ENCODE results near the gene GRB2. TPM values are rescaled to one million over a fixed set of nuclear protein-coding genes. Genes with fewer than 3 reads are reported as not detected.

GRB2 gene
- total and polyA plus RNA-seq, 2 of the 8 experiments (the other 6 are each of a cell fraction or from before 2014, with no cell fraction given), result 44.2 to 101 TPM

- 83% methylated on average over 9 of the region's 9 CpGs; no CpG with 5 or more reads in 1 of the 2 experiments for WGBS, 2 experiments (ENCODE audit: extremely low coverage in 1 of 2, insufficient coverage in 1 of 2, insufficient read length in 1 of 2, insufficient replicate concordance in 2 of 2, low coverage in 1 of 2, low lambda C conversion rate in 2 of 2, missing lambda C conversion rate in 1 of 2)
- Histone ChIP-seq H3K4me2 (ENCODE audit: insufficient read depth in 1 of 2, low read depth in 2 of 2, low read length in 2 of 2) (peak overlapping the region; percentile 16 to 47; a peak in 2 of 4 replicates), H4K8ac (ENCODE audit: extremely low read depth, insufficient read depth, low read length) (no peak overlapping the region), H3K27ac (ENCODE audit: low read depth, low read length) (no peak overlapping the region), H3K23ac (ENCODE audit: insufficient read length) (no peak overlapping the region), H3K56ac (replicated peaks; ENCODE audit: insufficient read length, low read depth, low read length) (no peak overlapping the region), H2AK5ac (ENCODE audit: low read depth, low read length) (no peak overlapping the region), H3K9ac (replicated peaks in 1 of 4; ENCODE audit: extremely low read depth in 1 of 4, low read depth in 3 of 4, low read length in 3 of 4) (no peak overlapping the region; a peak in 1 of 7 replicates), H3K27me3 (replicated peaks in 1 of 4; ENCODE audit: control insufficient read depth in 3 of 4, extremely low read depth in 1 of 4, insufficient read depth in 3 of 4, low read length in 3 of 4) (no peaks in the 10 kb centered on the region), H3K14ac (ENCODE audit: insufficient read length) (no peak overlapping the region), H2BK5ac (ENCODE audit: low read depth, low read length) (peak overlapping the region; percentile 10; the same call in 1 of the 2 replicates), H3K79me1 (ENCODE audit: low read depth, low read length) (peaks cover 5% of the 10 kb centered on the region), H2BK15ac (ENCODE audit: low read length) (no peak overlapping the region), H4K91ac (replicated peaks; ENCODE audit: insufficient read length, low read length) (peak overlapping the region; percentile 17), H3K36me3 (ENCODE audit: control insufficient read depth in 2 of 4, insufficient read depth in 4 of 4, low read length in 3 of 4) (no peaks in the 10 kb centered on the region), H3K4me3 (ENCODE audit: extremely low read depth in 1 of 4, insufficient read depth in 2 of 4, low read depth in 3 of 4, low read length in 4 of 4) (no peak overlapping the region), H3K18ac (ENCODE audit: extremely low read depth, low read length) (0 out of 2 replicates have a peak overlapping the region, but pooled peaks have one; percentile 15), H3K79me2 (ENCODE audit: control insufficient read depth in 1 of 2, insufficient read depth in 2 of 2, low read length in 2 of 2) (peaks cover 0 to 76% of the 10 kb centered on the region in 2 experiments; a peak in 3 of 4 replicates), H3K9me3 (ENCODE audit: insufficient read depth in 2 of 2, low read depth in 1 of 2, low read length in 1 of 2) (no peaks in the 10 kb centered on the region; a peak in 1 of 4 replicates), H4K5ac (ENCODE audit: insufficient read length, low read depth, low read length) (peak overlapping the region; percentile 37), H2BK20ac (ENCODE audit: low read length) (no peak overlapping the region), H3K4ac (replicated peaks; ENCODE audit: insufficient read length, low read depth, low read length) (no peak overlapping the region), H4K20me1 (replicated peaks in 1 of 2; ENCODE audit: control insufficient read depth in 1 of 2, insufficient read depth in 2 of 2, low read length in 2 of 2) (peaks cover 2 to 15% of the 10 kb centered on the region in 2 experiments), H2BK12ac (ENCODE audit: low read depth, low read length) (peak overlapping the region; percentile 27; the same call in 1 of the 2 replicates), H2BK120ac (replicated peaks; ENCODE audit: low read depth, low read length) (no peak overlapping the region), H3K4me1 (replicated peaks in 1 of 4; ENCODE audit: control insufficient read depth in 3 of 4, insufficient read depth in 4 of 4, low read length in 3 of 4) (peaks cover 13 to 29% (median 27%) of the 10 kb centered on the region in 4 experiments), H2AFZ (ENCODE audit: low read length) (no peak overlapping the region), H3K23me2 (ENCODE audit: low read depth, low read length) (no peaks in the 10 kb centered on the region; the same call in 1 of the 2 replicates)
- FAIRE-seq (no peak), DNase-seq (ENCODE audit: low read depth in 1 of 2, low spot score in 2 of 2) (no peak)
- ChIA-PET CTCF (ENCODE audit: partially characterized antibody) (interaction anchor here (0.6 to 3.8 kb wide), 7 partner anchors 15 to 360 kb away, joined by 3 to 40 read pairs (median 4); partner anchors contain the start of gene MIF4GD), POLR2A (ENCODE audit: partially characterized antibody) (interaction anchor here (0.8 to 1.1 kb wide), 4 partner anchors 13 to 144 kb away, joined by 3 to 4 read pairs (median 4); no protein-coding TSS in a partner anchor)
- TF ChIP-seq TCF12 (IDR thresholded peaks at IDR 0.05; ENCODE audit: low read depth, low read length) (no peak), CHD2 (IDR thresholded peaks at IDR 0.05; ENCODE audit: low read length) (no peak), TEAD4 (IDR thresholded peaks at IDR 0.05; ENCODE audit: low read depth, low read length) (peak; percentile 86)
Measured at GRCh38 chr17:75350706-75351105, 54.8 kb downstream of the GRB2 start.

Data from H1 (cell line).